Liver (tissue), 9 donors: Measurements from ENCODE around the gene MBP. TPM values are rescaled to one million over a fixed set of nuclear protein-coding genes. Genes with fewer than 3 reads are reported as not detected.
"Not testable (repeated sequence)": the region's sequence is repeated elsewhere in the genome, so short reads cannot be mapped to it uniquely, and the experiment has no call there.

Experiments used
- DNase-seq: peaks from one replicate; pipeline ENCODE4 v3.0.0-alpha.2; 2017; ENCODE audit warnings: low spot score
- H3K27ac ChIP-seq, 2 donors: one replicate each; pipeline ENCODE4 v1.7.0; 2013; ENCODE audit warnings: inconsistent platforms in 2 of 2, low read length in 2 of 2, control low read depth in 1 of 2, low read depth in 1 of 2, mild to moderate bottlenecking in 1 of 2
- H3K27me3 ChIP-seq, 4 donors: one replicate each; pipeline versions ENCODE4 v1.6.1 to v1.7.0; 2013; ENCODE audit warnings: low read length in 3 of 4, inconsistent platforms in 1 of 4, mild to moderate bottlenecking in 1 of 4, moderate library complexity in 1 of 4; ENCODE audit not compliant: control insufficient read depth in 4 of 4, insufficient read depth in 4 of 4
- H3K36me3 ChIP-seq, 4 donors: one replicate each; pipeline versions ENCODE4 v1.6.1 to v1.7.0; 2013; ENCODE audit warnings: low read length in 3 of 4, mild to moderate bottlenecking in 3 of 4, low read depth in 1 of 4, moderate library complexity in 1 of 4; ENCODE audit not compliant: control insufficient read depth in 4 of 4, insufficient read depth in 3 of 4
- H3K4me1 ChIP-seq, 4 donors: one replicate each; pipeline versions ENCODE4 v1.6.1 to v1.7.0; 2013; ENCODE audit warnings: low read length in 3 of 4, mild to moderate bottlenecking in 3 of 4, moderate library complexity in 1 of 4; ENCODE audit not compliant: control insufficient read depth in 4 of 4, insufficient read depth in 4 of 4
- H3K4me3 ChIP-seq, 3 donors: one replicate each; pipeline versions ENCODE4 v1.6.1 to v1.7.0; 2013; ENCODE audit warnings: low read length in 3 of 3, control low read depth in 1 of 3, low read depth in 1 of 3, mild to moderate bottlenecking in 1 of 3
- H3K9ac ChIP-seq, 2 donors: one replicate each; pipeline ENCODE4 v1.7.0; 2013; ENCODE audit warnings: low read length in 2 of 2, mild to moderate bottlenecking in 2 of 2, moderate library complexity in 2 of 2, control low read depth in 1 of 2, low read depth in 1 of 2
- H3K9me3 ChIP-seq, 4 donors: one replicate each; pipeline versions ENCODE4 v1.6.1 to v1.7.0; 2013; ENCODE audit warnings: low read length in 3 of 4; ENCODE audit not compliant: control insufficient read depth in 4 of 4
- FOXA1 ChIP-seq: IDR thresholded peaks from 2 replicates; pipeline ENCODE4 v1.6.1; 2016; ENCODE audit warnings: antibody characterized with exemption
- FOXA2 ChIP-seq: IDR thresholded peaks from 2 replicates; pipeline ENCODE4 v1.6.1; 2016; ENCODE audit warnings: antibody characterized with exemption
- GABPA ChIP-seq, 2 donors: IDR thresholded peaks in 1 of 2; conservative IDR thresholded peaks in 1 of 2; 2 replicates each; pipeline ENCODE4 v1.6.1; 2016; ENCODE audit warnings: antibody characterized with exemption in 2 of 2, mild to moderate bottlenecking in 1 of 2, moderate library complexity in 1 of 2
- HNF4A ChIP-seq, 2 donors: conservative IDR thresholded peaks; 2 replicates each; pipeline ENCODE4 v1.6.1; 2016; ENCODE audit warnings: antibody characterized with exemption in 2 of 2, mild to moderate bottlenecking in 2 of 2
- HNF4G ChIP-seq: IDR thresholded peaks from 2 replicates; pipeline ENCODE4 v1.6.1; 2016; ENCODE audit warnings: antibody characterized with exemption
- NR2F2 ChIP-seq: IDR thresholded peaks from 2 replicates; pipeline ENCODE4 v1.6.1; 2016; ENCODE audit warnings: antibody characterized with exemption
- RXRA ChIP-seq, 2 donors: IDR thresholded peaks; 2 replicates each; pipeline ENCODE4 v1.6.1; 2017 to 2018; ENCODE audit warnings: antibody characterized with exemption in 2 of 2, mild to moderate bottlenecking in 1 of 2
- SP1 ChIP-seq: IDR thresholded peaks from 2 replicates; pipeline ENCODE4 v1.6.1; 2018; ENCODE audit warnings: antibody characterized with exemption, mild to moderate bottlenecking
- YY1 ChIP-seq: IDR thresholded peaks from 2 replicates; pipeline ENCODE4 v1.6.1; 2016; ENCODE audit warnings: antibody characterized with exemption, mild to moderate bottlenecking
- WGBS: extraction: QIAGEN DNeasy Blood & Tissue Kit; methylation state at CpG from one replicate; pipeline ENCODE4 v1.1.7; 2013; 5-methylcytosine and 5-hydroxymethylcytosine counted together
- polyA plus RNA-seq, 2 donors: library from polyadenylated mRNA; stranded (reverse) in 1 of 2; unstranded in 1 of 2; fragments of 200-250 nt in 1 of 2; fragments of >200 nt in 1 of 2; fragmentation: Nextera tagmentation in 1 of 2; extraction: Ambion mirVana in 1 of 2; gene quantifications; one replicate each; pipeline versions ENCODE4 v1.2.1 to v1.2.3, GENCODE V29; 2013 to 2015
- total RNA-seq, 2 donors: library from RNA; depleted of rRNA; stranded (reverse); fragments of >200 nt; gene quantifications; one replicate each; pipeline ENCODE4 v1.2.3, GENCODE V29; 2014
- TF ChIP-seq, protein P1 (sequence below): IDR thresholded peaks from 2 replicates; pipeline ENCODE4 v1.6.1; 2016; ENCODE audit warnings: antibody characterized with exemption
- TF ChIP-seq, protein P2 (sequence below): IDR thresholded peaks from 2 replicates; pipeline ENCODE4 v1.6.1; 2016; ENCODE audit warnings: antibody characterized with exemption
- TF ChIP-seq, protein P3 (sequence below): IDR thresholded peaks from 2 replicates; pipeline ENCODE4 v1.6.1; 2016; ENCODE audit warnings: antibody characterized with exemption
- TF ChIP-seq, protein P4 (sequence below): fragments of 150-350 bp; IDR thresholded peaks from 2 replicates; pipeline ENCODE4 v1.5.1; 2017; ENCODE audit warnings: improper control_type of control experiment, low read depth, low read length; ENCODE audit not compliant: missing input control
- donor health status: healthy.
- donor health status: healthy.
- donor health status: healthy.
- donor health status: healthy.
- donor health status: healthy.

MBP gene
- total and polyA plus RNA-seq, 4 donors: 9.7 to 23.3 (median 17.7) TPM

DNA sequence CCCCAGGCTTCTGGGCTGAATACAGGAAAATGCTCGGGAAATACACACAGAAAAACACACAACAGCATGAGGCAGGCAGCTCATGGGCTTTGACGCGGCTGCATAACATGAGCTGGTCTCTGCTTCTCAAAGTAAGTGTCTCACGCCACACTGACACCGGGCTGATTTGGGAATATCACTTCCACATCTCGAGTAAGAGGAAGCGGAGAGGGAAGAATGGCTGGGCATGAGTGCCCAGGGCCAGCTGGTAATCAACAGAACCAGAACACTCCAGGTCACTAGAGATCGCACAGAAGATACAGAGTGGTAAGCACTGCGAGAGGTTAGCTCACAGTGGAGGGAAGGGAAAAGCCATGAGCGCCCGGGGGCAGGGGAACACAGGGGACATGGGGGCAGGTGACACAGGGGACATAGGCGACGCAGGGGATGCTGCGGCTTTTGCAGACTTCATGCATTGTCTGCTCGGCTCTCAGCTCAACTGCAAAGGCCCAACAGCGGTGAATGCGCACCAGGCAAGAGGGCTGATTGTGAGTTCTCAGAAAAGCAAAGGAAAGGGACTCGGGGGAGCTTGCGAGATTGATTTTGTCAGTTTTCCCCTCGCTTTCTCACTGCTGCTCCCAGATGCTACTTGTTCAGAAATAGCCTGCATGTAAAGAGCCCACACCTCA is 141.4 kb downstream of the MBP start (continued):
- TF ChIP-seq, protein P1, sequence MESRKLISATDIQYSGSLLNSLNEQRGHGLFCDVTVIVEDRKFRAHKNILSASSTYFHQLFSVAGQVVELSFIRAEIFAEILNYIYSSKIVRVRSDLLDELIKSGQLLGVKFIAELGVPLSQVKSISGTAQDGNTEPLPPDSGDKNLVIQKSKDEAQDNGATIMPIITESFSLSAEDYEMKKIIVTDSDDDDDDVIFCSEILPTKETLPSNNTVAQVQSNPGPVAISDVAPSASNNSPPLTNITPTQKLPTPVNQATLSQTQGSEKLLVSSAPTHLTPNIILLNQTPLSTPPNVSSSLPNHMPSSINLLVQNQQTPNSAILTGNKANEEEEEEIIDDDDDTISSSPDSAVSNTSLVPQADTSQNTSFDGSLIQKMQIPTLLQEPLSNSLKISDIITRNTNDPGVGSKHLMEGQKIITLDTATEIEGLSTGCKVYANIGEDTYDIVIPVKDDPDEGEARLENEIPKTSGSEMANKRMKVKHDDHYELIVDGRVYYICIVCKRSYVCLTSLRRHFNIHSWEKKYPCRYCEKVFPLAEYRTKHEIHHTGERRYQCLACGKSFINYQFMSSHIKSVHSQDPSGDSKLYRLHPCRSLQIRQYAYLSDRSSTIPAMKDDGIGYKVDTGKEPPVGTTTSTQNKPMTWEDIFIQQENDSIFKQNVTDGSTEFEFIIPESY: no peak

GRCh38 chr18:76990343-76991020 is 142.1 kb downstream of the MBP start:
- H3K4me1 ChIP-seq, H3K27ac ChIP-seq, H3K27me3 ChIP-seq, H3K4me3 ChIP-seq, H3K9ac ChIP-seq, DNase-seq, H3K36me3 ChIP-seq, H3K9me3 ChIP-seq: not testable (repeated sequence)
- 80% methylated on average over 8 of the region's 8 CpGs for WGBS

- Histone ChIP-seq H3K9me3 (no peaks in the 10 kb centered on the region), H3K27ac (no peak overlapping the region), H3K27me3 (no peaks in the 10 kb centered on the region), H3K4me3 (no peak overlapping the region), H3K9ac (no peak overlapping the region), H3K36me3 (no peaks in the 10 kb centered on the region), H3K4me1 (no peaks in the 10 kb centered on the region)
- no peak for DNase-seq
- TF ChIP-seq, protein P1: no peak
- no peak for TF ChIP-seq HNF4A (conservative IDR thresholded peaks at IDR 0.05)
- TF ChIP-seq YY1: no peak
- no peak for TF ChIP-seq HNF4G
- TF ChIP-seq NR2F2: no peak
- TF ChIP-seq RXRA (IDR thresholded peaks at IDR 0.05): no peak
- TF ChIP-seq, protein P2, sequence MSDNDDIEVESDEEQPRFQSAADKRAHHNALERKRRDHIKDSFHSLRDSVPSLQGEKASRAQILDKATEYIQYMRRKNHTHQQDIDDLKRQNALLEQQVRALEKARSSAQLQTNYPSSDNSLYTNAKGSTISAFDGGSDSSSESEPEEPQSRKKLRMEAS: no peak
- TF ChIP-seq, protein P3, sequence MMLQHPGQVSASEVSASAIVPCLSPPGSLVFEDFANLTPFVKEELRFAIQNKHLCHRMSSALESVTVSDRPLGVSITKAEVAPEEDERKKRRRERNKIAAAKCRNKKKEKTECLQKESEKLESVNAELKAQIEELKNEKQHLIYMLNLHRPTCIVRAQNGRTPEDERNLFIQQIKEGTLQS: no peak
- TF ChIP-seq, protein P4, sequence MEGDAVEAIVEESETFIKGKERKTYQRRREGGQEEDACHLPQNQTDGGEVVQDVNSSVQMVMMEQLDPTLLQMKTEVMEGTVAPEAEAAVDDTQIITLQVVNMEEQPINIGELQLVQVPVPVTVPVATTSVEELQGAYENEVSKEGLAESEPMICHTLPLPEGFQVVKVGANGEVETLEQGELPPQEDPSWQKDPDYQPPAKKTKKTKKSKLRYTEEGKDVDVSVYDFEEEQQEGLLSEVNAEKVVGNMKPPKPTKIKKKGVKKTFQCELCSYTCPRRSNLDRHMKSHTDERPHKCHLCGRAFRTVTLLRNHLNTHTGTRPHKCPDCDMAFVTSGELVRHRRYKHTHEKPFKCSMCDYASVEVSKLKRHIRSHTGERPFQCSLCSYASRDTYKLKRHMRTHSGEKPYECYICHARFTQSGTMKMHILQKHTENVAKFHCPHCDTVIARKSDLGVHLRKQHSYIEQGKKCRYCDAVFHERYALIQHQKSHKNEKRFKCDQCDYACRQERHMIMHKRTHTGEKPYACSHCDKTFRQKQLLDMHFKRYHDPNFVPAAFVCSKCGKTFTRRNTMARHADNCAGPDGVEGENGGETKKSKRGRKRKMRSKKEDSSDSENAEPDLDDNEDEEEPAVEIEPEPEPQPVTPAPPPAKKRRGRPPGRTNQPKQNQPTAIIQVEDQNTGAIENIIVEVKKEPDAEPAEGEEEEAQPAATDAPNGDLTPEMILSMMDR: no peak
- no peak for TF ChIP-seq FOXA1
- no peak for TF ChIP-seq GABPA (IDR thresholded peaks at IDR 0.05 in 1 of 2, conservative IDR thresholded peaks at IDR 0.05 in 1 of 2)
- no peak for TF ChIP-seq FOXA2
- no peak for TF ChIP-seq SP1
- WGBS: 97% methylated on average over 28 of the region's 28 CpGs
These were observed 142.9 kb downstream of the MBP start for GRCh38 chr18:76989647-76990190.
